Keratinocyte (primary cell): ENCODE results near the gene FNBP1. TPM values are rescaled to one million over a fixed set of nuclear protein-coding genes. Genes with fewer than 3 reads are reported as not detected.

ENCODE experiments used
- DNase-seq: peaks from one replicate; pipeline ENCODE4 v3.0.0-alpha.2; 2011; ENCODE audit warnings: low read depth, missing footprints, low spot score
- FAIRE-seq: peaks from 2 replicates; lab custom pipeline; 2011; peaks lifted over from hg19 to GRCh38; lab: Jason Lieb, UNC
- H2AFZ ChIP-seq: 2 replicates; pipeline ENCODE4 v1.6.0; 2012; ENCODE audit warnings: low read length, control low read depth, inconsistent platforms; ENCODE audit not compliant: control insufficient read depth
- H3K27ac ChIP-seq: 2 replicates; pipeline ENCODE4 v1.5.1; 2011; ENCODE audit warnings: low read length; ENCODE audit not compliant: control insufficient read depth, insufficient read depth
- H3K27me3 ChIP-seq: 3 replicates; pipeline ENCODE4 v1.6.0; 2011; ENCODE audit warnings: low read length; ENCODE audit not compliant: control insufficient read depth, insufficient read depth; ENCODE audit errors: extremely low read depth
- H3K36me3 ChIP-seq, 2 experiments: 2 replicates in 1 of 2; 3 replicates in 1 of 2; pipeline ENCODE4 v1.5.1; 2011; ENCODE audit warnings: low read length in 2 of 2, mild to moderate bottlenecking in 1 of 2; ENCODE audit not compliant: control insufficient read depth in 2 of 2, insufficient read depth in 2 of 2; ENCODE audit errors: extremely low read depth in 1 of 2
- H3K4me1 ChIP-seq: 3 replicates; pipeline ENCODE4 v1.5.1; 2011; ENCODE audit warnings: low read length; ENCODE audit not compliant: control insufficient read depth, insufficient read depth; ENCODE audit errors: extremely low read depth
- H3K4me2 ChIP-seq: 3 replicates; pipeline ENCODE4 v1.6.0; 2011; ENCODE audit warnings: low read depth, low read length; ENCODE audit not compliant: control insufficient read depth, insufficient read depth; ENCODE audit errors: extremely low read depth
- H3K4me3 ChIP-seq, 3 experiments: fragments of 200-600 bp in 1 of 3; sonication (generic) in 1 of 3; 2 replicates in 2 of 3; 3 replicates in 1 of 3; pipeline ENCODE4 v1.5.1; 2011 to 2016; ENCODE audit warnings: low read length in 3 of 3, mild to moderate bottlenecking in 3 of 3, control low read depth in 2 of 3, inconsistent platforms in 1 of 3, low read depth in 1 of 3, mixed read lengths in 1 of 3, mixed run types in 1 of 3, moderate library complexity in 1 of 3; ENCODE audit not compliant: control insufficient read depth in 2 of 3, insufficient read depth in 2 of 3; ENCODE audit errors: extremely low read depth in 1 of 3
- H3K79me2 ChIP-seq: 2 replicates; pipeline ENCODE4 v1.6.0; 2012; ENCODE audit warnings: low read length; ENCODE audit not compliant: control insufficient read depth, insufficient read depth
- H3K9ac ChIP-seq: 3 replicates; pipeline ENCODE4 v1.6.0; 2011; ENCODE audit warnings: low read length; ENCODE audit not compliant: control insufficient read depth, insufficient read depth; ENCODE audit errors: extremely low read depth
- H3K9me1 ChIP-seq: 3 replicates; pipeline ENCODE4 v1.6.0; 2011; ENCODE audit warnings: low read length; ENCODE audit not compliant: control insufficient read depth, insufficient read depth; ENCODE audit errors: extremely low read depth
- H3K9me3 ChIP-seq: 2 replicates; pipeline ENCODE4 v1.5.1; 2012; ENCODE audit warnings: low read depth, low read length; ENCODE audit not compliant: control insufficient read depth
- H4K20me1 ChIP-seq: 3 replicates; pipeline ENCODE4 v1.6.0; 2011; ENCODE audit warnings: low read length; ENCODE audit not compliant: control insufficient read depth, insufficient read depth; ENCODE audit errors: extremely low read depth
- EZH2 ChIP-seq: IDR thresholded peaks from one replicate; pipeline ENCODE4 v1.6.1; 2012; ENCODE audit warnings: inconsistent platforms, mild to moderate bottlenecking, low read length, moderate library complexity
- dilution Hi-C: fragments of 300-500 bp; cut with MboI; formaldehyde crosslinking; loops from one replicate; pipeline ENCODE4 v1.7.0; 2020; ENCODE audit warnings: low sequenced_read_pairs; ENCODE audit not compliant: extremely low pct_ligation_motif_present
- polyA plus RNA-seq, 5 experiments: library from polyadenylated mRNA; depleted of rRNA in 3 of 5; stranded (reverse) in 3 of 5; stranded (forward) in 1 of 5; unstranded in 1 of 5; fragments of >200 nt; gene quantifications; 1 replicate in 1 of 5; 2 replicates in 3 of 5; 3 replicates in 1 of 5; pipeline versions ENCODE4 v1.2.1 to v1.2.3, GENCODE V29; 2011 to 2012; ENCODE audit warnings: missing spikeins in 2 of 5, low read depth in 1 of 5, low replicate concordance in 1 of 5
- TF ChIP-seq, protein P1 (sequence below), 3 experiments: IDR thresholded peaks in 1 of 3; conservative IDR thresholded peaks in 1 of 3; optimal IDR thresholded peaks in 1 of 3; 2 replicates in 2 of 3; 3 replicates in 1 of 3; pipeline versions ENCODE3 to v1.5.1; 2011; ENCODE audit warnings: low read length in 3 of 3, mild to moderate bottlenecking in 3 of 3, moderate library complexity in 2 of 3, control low read depth in 1 of 3, inconsistent platforms in 1 of 3; ENCODE audit not compliant: insufficient read depth in 2 of 3; ENCODE audit errors: extremely low read depth in 1 of 3

FNBP1 gene
- polyA plus RNA-seq, 1 donor (not counting 4 experiments of a cell fraction or from before 2014, with no cell fraction given): 9.6 TPM

- Histone ChIP-seq H3K79me2 (no peaks in the 10 kb centered on the region), H3K27ac (no peak overlapping the region), H4K20me1 (no peaks in the 10 kb centered on the region), H3K27me3 (no peaks in the 10 kb centered on the region), H2AFZ (no peak overlapping the region), H3K9me3 (no peaks in the 10 kb centered on the region), H3K9me1 (no peaks in the 10 kb centered on the region), H3K9ac (no peak overlapping the region), H3K4me2 (no peak overlapping the region), H3K36me3 (peaks cover 0 to 24% of the 10 kb centered on the region in 2 experiments), H3K4me3 (no peak overlapping the region), H3K4me1 (no peaks in the 10 kb centered on the region)
- FAIRE-seq (no peak), DNase-seq (no peak)
- no peak for TF ChIP-seq EZH2
- TF ChIP-seq, protein P1, sequence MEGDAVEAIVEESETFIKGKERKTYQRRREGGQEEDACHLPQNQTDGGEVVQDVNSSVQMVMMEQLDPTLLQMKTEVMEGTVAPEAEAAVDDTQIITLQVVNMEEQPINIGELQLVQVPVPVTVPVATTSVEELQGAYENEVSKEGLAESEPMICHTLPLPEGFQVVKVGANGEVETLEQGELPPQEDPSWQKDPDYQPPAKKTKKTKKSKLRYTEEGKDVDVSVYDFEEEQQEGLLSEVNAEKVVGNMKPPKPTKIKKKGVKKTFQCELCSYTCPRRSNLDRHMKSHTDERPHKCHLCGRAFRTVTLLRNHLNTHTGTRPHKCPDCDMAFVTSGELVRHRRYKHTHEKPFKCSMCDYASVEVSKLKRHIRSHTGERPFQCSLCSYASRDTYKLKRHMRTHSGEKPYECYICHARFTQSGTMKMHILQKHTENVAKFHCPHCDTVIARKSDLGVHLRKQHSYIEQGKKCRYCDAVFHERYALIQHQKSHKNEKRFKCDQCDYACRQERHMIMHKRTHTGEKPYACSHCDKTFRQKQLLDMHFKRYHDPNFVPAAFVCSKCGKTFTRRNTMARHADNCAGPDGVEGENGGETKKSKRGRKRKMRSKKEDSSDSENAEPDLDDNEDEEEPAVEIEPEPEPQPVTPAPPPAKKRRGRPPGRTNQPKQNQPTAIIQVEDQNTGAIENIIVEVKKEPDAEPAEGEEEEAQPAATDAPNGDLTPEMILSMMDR (optimal IDR thresholded peaks at IDR 0.05 in 1 of 3, IDR thresholded peaks at IDR 0.05 in 1 of 3, conservative IDR thresholded peaks at IDR 0.05 in 1 of 3; ENCODE audit: extremely low read depth in 1 of 3, insufficient read depth in 2 of 3, low read length in 3 of 3): no peak
- dilution Hi-C loops: no loop called here
Measured at GRCh38 chr9:129878291-129878690, 164.7 kb downstream of the FNBP1 start.

DNA sequence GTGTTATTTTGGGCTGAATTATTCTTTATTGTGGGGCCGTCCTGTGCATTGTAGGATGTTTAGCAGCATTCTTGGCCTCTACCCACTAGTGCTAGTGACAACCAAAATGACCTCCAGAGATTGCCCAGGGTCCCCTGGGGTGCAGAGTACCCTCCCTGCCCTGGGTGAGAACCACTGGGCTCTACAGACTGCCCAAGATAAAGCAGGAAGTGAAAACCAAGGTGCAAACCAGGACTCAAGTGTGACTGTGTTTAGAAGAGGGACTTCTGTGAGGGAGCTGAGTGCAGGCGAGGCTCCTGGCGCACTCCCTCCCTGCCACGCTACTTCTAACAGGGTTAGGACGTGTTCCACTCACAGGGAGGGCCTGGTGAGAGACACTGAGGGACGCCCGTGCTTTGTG, 166.2 kb downstream of the FNBP1 start:
- TF ChIP-seq, protein P1 (optimal IDR thresholded peaks at IDR 0.05 in 1 of 3, IDR thresholded peaks at IDR 0.05 in 1 of 3, conservative IDR thresholded peaks at IDR 0.05 in 1 of 3; ENCODE audit: extremely low read depth in 1 of 3, insufficient read depth in 2 of 3, low read length in 3 of 3): no peak
- no peak for TF ChIP-seq EZH2
- dilution Hi-C loops: no loop called here
- Histone ChIP-seq H4K20me1 (no peaks in the 10 kb centered on the region), H3K4me3 (no peak overlapping the region), H2AFZ (no peak overlapping the region), H3K79me2 (no peaks in the 10 kb centered on the region), H3K9ac (no peak overlapping the region), H3K36me3 (peaks cover 0 to 24% of the 10 kb centered on the region in 2 experiments), H3K27ac (no peak overlapping the region), H3K9me1 (no peaks in the 10 kb centered on the region), H3K27me3 (no peaks in the 10 kb centered on the region), H3K4me1 (no peaks in the 10 kb centered on the region), H3K4me2 (no peak overlapping the region), H3K9me3 (no peaks in the 10 kb centered on the region)
- DNase-seq (no peak), FAIRE-seq (no peak)
